ENCODE measurements around the gene ATG9B. TPM values are rescaled to one million over a fixed set of nuclear protein-coding genes. Genes with fewer than 3 reads are reported as not detected.
"Not testable (repeated sequence)": the region's sequence is repeated elsewhere in the genome, so short reads cannot be mapped to it uniquely, and the experiment has no call there.

The ATG9B gene
- polyA plus RNA-seq, 4 donors: 0.65 to 2.5 (median 2.0) TPM

DNA sequence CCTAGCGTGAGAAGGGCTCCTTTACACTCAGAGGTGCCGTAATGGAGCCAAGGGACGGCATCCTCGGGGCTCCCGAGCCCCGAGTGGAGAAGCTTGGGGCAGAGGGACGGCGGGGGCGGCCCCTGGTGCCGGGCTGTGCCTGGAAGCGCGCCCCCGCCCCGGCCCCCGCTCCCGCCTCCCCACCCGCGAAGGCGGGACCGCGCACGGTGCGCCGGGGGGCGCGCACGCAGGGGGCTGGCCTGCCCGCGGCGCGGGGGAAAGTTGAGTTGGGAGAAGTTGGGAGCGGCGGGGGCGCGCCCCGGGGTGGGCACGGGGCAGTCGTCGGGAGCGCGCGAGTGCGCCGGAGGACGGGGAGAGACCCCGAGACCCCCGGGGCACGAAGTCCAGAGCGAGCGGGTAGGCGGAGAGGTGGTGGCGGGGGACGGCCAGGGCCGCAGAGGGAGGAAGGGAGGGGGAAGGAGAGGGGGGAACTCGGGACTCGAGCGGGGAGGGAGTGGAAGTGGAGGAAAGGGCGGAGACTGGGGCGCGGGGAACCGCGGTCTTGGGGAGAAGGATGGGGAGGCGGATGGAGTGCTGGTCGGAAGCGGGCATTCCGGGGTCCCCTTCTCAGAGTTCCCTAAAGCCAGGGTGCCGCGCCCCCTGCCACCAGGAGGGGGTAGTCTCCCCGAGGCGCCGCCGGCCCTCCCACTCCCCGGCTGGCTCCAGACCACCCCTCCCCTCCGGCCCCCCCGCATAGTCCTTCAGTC, 35.2 kb upstream of the ATG9B start, which contains the start of gene SLC4A2:
TSS of gene SLC4A2 (plus strand) at position 223 of the 746 bp plus-strand sequence. CDS start 2,399 bp downstream, outside the sequence.
- peak in 3 of 4 donors; percentile 65 to 73 (median 70) for DNase-seq (ENCODE audit: low read depth in 4 of 4, low spot score in 3 of 4)

DNA sequence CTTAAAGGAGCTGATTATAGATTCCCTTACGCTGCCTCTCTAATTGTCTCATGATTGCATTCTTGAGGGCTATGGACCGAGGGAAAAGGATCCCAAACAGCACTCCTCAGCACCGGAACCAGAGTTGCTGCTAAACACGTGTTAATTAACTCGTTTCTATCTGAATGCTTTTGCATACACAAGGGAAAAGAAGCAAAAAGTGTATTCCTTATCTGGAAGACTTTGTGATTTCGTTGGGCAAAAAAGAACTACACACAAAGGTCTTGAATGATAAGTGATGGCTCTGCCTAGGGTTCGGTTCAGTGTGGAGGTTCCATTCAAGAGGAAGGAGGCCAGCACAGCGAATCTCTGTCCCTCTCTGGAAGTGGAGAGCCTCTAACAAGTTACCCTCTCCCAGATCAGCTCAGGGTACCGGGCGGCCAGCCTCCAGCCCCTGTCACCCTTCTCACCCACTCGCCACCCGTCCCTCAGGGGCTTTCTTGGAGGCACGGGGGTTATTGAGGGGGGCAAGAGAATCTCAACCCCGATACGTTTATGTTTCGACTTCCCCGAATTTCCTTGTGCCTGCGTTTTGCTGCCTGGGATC, 34.6 kb upstream of the ATG9B start:
- DNase-seq (ENCODE audit: low read depth in 4 of 4, low spot score in 3 of 4): peak in 1 of 4 donors; percentile 26

DNA sequence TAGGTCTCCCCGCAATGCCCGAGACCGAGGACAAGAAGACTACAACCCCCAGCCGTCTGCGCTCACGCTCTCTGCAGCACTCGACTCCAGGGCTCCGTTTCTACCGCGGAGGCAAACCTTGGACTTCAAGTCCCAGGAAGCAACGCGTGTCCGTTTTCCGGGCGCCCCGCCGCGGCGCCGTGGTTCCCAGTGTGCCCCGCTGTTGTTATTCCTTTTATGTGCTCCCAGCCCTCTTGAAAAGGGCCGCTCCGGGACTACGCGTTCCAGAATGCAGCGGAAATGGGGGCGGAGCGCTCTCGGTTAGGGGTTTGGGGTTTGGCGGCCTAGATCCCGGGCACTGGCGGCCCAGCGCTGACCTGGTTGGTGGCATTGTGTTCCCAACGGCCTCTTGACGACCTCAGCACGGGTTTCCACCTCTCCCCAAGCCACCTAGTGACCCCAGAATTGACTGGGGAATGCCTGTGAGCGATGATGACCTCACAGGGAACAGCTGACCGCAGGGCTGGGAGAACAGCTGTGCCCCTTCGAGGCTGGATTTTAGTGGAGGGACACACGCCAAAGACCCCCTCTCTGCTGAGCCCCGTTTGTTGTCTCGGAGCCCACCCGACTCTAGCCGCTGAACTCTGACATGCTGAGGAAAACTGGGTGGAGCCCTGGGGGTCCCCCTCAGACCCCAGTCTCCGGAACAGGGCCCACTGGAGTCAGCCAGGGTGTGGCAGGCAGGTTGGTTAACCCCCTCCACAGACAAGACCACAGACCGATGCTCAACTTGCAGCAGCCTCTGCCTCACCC, 33.9 kb upstream of the ATG9B start:
- peak; percentile 95 to 99 (median 97) for DNase-seq (ENCODE audit: low read depth in 4 of 4, low spot score in 3 of 4)

DNA sequence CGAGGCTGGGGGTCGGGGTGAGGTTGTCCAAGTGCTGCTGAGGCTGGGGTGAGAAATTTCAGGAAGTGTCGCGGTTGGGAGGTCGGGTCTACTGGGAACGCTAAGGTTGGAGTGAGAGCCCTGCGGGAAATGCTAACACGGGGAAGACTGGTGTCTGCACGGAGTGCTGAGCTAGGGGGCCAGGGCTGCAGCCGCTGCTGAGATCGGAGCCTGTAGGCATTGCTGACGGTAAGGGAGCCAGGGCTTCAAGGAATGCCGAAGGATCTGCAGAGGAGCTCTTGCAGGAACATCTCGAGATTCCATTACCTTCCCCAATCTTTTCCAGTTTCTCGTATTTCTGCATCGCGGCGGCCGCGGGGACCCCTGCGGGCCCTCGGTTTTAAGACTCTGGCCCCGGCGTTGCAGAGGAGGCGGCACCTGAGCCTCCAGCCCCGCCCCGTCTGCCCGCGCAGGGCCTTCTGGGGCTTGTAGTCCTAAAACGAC, 33.3 kb upstream of the ATG9B start, which contains the start of gene CDK5:
TSS of gene CDK5 (minus strand) at position 392 of the 483 bp plus-strand sequence. CDS start at position 343, 49 bp downstream.
- DNase-seq (ENCODE audit: low read depth in 4 of 4, low spot score in 3 of 4): no peak

DNA sequence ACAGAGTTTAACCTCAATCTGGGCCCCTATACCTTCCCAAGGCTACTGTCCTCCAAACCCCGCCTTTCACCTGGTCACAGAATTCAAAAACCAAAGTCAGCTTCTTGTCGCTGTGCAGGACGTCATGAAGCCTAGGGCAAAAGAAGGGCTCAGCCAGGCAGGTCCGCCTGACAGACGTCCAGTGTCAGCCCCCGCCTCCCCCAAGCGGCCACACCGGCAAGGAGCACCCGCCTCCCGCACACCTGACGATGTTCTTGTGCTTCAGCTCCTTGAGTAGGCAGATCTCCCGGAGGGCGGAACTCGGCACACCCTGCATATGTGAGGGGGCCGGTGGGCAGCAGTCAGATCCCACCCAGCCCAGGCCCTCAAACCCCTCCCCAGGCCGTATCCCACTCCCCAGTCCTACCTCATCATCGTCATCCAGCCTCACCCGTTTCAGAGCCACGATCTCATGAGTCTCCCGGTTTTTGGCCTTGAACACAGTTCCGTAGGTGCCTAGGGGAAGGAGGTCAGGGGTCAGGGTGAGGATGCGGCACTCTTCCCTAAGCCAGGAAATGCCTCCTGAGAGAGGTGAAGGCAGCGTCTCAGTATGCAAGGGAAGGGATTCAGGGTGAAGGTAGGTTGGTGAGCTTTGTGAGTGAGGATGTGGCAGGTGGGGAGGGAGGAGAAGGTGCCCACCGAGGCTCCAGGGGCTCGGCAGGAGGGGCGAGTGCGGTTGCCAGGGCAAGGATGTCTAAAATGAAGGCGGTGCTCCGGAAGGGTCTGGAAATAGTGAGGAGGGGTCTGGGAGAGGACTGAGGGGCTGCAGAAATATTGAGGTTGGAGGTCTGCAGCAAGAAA, 32.6 kb upstream of the ATG9B start:
- no peak for DNase-seq (ENCODE audit: low read depth in 4 of 4, low spot score in 3 of 4)

- no peak for DNase-seq (ENCODE audit: low read depth in 4 of 4, low spot score in 3 of 4)
These were observed 32.0 kb upstream of the ATG9B start for GRCh38 chr7:151056283-151056665.

GRCh38 chr7:151053751-151054150, 29.5 kb upstream of the ATG9B start:
- no peak for DNase-seq (ENCODE audit: low read depth in 4 of 4, low spot score in 3 of 4)

- DNase-seq (ENCODE audit: low read depth in 4 of 4, low spot score in 3 of 4): no peak
These were observed 28.8 kb upstream of the ATG9B start for GRCh38 chr7:151053096-151053495.

GRCh38 chr7:151051108-151051507, 26.8 kb upstream of the ATG9B start:
- DNase-seq (ENCODE audit: low read depth in 4 of 4, low spot score in 3 of 4): peak in 2 of 4 donors; percentile 69 to 77

- no peak for DNase-seq (ENCODE audit: low read depth in 4 of 4, low spot score in 3 of 4)
These were observed 24.7 kb upstream of the ATG9B start for GRCh38 chr7:151048911-151049463.

- no peak for DNase-seq (ENCODE audit: low read depth in 4 of 4, low spot score in 3 of 4)
These were observed 23.9 kb upstream of the ATG9B start, which contains the start of gene ASIC3 for GRCh38 chr7:151047976-151048815. TSS of gene ASIC3 (plus strand) at chr7:151048531. CDS start at chr7:151048886, 355 bp downstream.

- DNase-seq (ENCODE audit: low read depth in 4 of 4, low spot score in 3 of 4): no peak
These were observed 22.6 kb upstream of the ATG9B start for GRCh38 chr7:151046603-151047573.

GRCh38 chr7:151045967-151046366, 21.7 kb upstream of the ATG9B start:
- DNase-seq (ENCODE audit: low read depth in 4 of 4, low spot score in 3 of 4): no peak

- DNase-seq (ENCODE audit: low read depth in 4 of 4, low spot score in 3 of 4): no peak
These were observed 21.0 kb upstream of the ATG9B start for GRCh38 chr7:151045262-151045661.

- no peak for DNase-seq (ENCODE audit: low read depth in 4 of 4, low spot score in 3 of 4)
These were observed 19.7 kb upstream of the ATG9B start for GRCh38 chr7:151043959-151044358.

- DNase-seq (ENCODE audit: low read depth in 4 of 4, low spot score in 3 of 4): not testable (repeated sequence)
These were observed 19.2 kb upstream of the ATG9B start for GRCh38 chr7:151043449-151043848.

DNA sequence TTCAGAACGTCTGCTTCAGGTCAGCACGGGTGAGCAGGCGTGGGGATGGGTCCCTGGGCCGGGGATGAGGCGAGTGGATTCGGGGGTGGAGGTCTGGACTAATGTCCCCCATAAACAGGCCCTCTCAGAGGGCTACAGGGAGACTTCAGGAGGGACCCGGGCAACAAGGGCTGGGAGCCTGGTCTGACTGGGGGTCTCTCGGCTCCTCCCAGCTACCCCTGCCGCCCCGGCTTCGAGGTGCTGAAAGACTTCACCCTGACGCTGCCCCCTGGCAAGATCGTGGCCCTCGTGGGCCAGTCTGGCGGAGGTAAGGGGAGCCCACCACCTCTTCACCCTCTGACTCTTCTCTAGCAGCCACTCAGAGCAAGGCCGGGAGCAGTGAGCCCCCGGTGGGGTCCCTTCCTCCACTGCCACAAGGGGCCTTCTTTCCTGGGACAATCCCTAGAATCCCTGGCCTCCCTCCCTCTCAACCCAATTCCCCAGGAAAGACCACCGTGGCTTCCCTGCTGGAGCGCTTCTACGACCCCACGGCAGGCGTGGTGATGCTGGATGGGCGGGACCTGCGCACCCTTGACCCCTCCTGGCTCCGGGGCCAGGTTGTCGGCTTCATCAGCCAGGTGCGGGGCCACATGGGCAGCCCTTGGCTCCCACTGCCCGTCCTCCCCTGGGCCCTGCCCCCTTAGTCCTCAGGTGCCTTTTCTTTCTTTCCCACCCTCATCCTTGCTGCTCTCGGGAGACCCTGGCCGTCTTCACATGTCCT, 16.5 kb upstream of the ATG9B start:
- DNase-seq (ENCODE audit: low read depth in 4 of 4, low spot score in 3 of 4): no peak

All from right renal pelvis (tissue), 4 donors.